ENCODE measurements around the gene FOXP1.

DNA sequence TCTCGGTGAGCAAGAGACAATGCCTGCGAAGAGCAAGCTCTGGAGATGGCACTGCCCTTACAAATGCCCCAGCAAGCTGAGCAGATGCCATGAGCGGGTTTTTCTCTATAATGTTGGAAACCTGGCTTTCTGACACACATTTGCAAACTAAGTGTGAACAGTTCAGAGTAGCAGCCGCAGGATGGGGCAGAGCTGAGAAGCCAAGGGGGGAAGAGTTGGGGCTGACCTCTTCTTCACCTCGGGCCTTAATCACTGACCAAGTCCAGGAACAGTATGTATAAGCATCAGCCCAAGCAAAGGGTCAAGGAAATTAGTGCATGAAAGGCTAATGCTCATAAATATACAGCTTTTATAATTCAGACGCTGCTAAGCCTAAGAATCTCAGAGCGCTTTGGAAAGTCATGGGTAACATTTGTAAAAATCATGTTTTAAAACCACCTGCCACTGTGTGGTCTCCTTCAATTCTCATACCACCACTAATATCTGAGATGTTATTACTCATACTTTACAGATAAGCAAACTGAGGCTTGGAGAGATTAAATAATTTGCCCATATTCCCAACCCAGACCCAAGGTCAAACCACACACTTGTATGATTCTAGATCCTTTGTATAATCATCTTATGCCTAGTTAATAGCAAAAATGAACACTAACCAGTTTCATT is 603.4 kb downstream of the FOXP1 start:
- TF ChIP-seq POLR2A (IDR thresholded peaks at IDR 0.05; ENCODE audit: low read depth, low read length) (no peak), TAF1 (IDR thresholded peaks at IDR 0.05; ENCODE audit: low read depth, low read length) (no peak), POLR2AphosphoS5 (IDR thresholded peaks at IDR 0.05; ENCODE audit: low read depth, low read length) (no peak), SPI1 (IDR thresholded peaks at IDR 0.05; ENCODE audit: low read depth, low read length) (no peak)
